Neural progenitor cell (in vitro differentiated cells): ENCODE results near the gene SLC26A8.

ENCODE experiments used
- EZH2 ChIP-seq: fragments of 200-600 bp; sonication (generic); IDR thresholded peaks from 2 replicates; pipeline ENCODE4 v1.6.1; 2017; ENCODE audit warnings: antibody characterized with exemption, mild to moderate bottlenecking, moderate library complexity
- EZH2phosphoT487 ChIP-seq: fragments of 200-600 bp; sonication (generic); IDR thresholded peaks from 2 replicates; pipeline ENCODE4 v1.6.1; 2017; ENCODE audit warnings: antibody characterized with exemption
- TF ChIP-seq, protein P1 (sequence below): fragments of 200-600 bp; sonication (generic); IDR thresholded peaks from 2 replicates; pipeline ENCODE4 v1.5.1; 2017; ENCODE audit warnings: antibody characterized with exemption, mild to moderate bottlenecking

DNA sequence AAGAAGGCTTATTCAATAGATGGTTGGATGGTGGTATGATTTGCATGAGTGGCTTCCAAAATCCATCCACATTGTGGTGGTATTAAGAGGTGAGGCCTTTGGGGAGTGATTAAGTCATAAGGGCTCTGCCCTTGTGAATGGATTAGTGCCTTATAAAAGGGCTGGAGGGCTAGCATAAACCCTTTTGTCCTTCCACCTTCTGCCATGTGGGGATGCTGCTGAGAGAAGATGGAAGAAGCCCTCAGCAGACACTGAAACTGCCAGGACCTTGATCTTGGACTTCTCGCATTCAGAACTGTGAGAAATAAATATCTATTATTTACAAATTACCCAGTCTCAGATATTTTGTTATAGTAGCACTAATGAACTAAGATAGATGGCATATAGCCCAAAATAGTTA lies 75.7 kb downstream of the SLC26A8 start:
- TF ChIP-seq, protein P1, sequence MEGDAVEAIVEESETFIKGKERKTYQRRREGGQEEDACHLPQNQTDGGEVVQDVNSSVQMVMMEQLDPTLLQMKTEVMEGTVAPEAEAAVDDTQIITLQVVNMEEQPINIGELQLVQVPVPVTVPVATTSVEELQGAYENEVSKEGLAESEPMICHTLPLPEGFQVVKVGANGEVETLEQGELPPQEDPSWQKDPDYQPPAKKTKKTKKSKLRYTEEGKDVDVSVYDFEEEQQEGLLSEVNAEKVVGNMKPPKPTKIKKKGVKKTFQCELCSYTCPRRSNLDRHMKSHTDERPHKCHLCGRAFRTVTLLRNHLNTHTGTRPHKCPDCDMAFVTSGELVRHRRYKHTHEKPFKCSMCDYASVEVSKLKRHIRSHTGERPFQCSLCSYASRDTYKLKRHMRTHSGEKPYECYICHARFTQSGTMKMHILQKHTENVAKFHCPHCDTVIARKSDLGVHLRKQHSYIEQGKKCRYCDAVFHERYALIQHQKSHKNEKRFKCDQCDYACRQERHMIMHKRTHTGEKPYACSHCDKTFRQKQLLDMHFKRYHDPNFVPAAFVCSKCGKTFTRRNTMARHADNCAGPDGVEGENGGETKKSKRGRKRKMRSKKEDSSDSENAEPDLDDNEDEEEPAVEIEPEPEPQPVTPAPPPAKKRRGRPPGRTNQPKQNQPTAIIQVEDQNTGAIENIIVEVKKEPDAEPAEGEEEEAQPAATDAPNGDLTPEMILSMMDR: peak; percentile 28
- TF ChIP-seq EZH2 (no peak), EZH2phosphoT487 (no peak)
